Astrocyte of the hippocampus (primary cell): ENCODE results near the gene CGNL1.

Source experiments
- DNase-seq: peaks from one replicate; pipeline ENCODE4 v3.0.0; 2011; ENCODE audit warnings: low read depth, low spot score

CGNL1 gene

DNA sequence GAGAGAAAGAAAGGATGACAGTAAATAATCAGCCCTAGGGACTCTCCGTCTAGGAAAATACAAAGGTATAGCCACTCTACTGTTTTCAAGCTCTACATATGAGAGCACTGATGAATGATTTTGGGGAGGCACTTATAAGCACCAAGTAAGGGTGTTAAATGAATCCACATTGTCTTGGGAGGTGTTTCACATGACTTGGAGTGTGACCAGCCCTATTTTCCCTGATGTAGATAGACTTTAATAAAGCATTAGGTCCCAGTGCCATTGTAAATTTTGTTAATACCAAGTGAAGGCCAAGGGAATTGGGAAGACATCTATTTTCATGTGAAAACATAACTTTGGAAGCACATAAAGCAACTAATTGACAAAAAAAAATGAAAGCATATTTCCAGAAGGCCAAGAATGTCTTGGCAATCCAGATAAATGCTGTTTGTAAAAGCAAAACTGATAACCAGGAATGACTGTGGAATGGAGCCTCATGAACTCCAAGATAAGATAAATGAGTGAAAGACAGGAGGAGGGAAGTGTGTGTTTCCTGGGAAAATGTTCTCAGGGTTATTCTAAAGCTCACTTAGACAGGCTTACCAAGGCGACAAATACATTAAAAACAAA lies 119.4 kb downstream of the CGNL1 start:
- DNase-seq = no peak

DNA sequence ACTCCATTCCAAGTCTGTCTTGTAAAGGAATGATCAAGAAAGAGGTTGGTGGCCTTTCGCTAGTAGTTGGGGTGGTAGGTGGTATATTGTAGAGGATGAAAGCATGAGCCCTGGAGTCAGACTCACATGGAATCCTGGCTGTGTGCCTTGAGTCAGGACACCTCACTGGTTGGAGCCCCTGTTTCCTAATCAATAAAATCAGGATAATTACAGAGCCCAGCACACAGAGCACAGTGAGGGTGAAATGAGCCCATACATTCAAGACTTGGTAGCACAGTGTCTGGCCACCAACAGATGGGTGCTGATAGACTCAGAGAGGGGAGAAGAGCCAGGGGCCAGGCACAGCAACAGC lies 120.3 kb downstream of the CGNL1 start:
- DNase-seq = no peak

DNA sequence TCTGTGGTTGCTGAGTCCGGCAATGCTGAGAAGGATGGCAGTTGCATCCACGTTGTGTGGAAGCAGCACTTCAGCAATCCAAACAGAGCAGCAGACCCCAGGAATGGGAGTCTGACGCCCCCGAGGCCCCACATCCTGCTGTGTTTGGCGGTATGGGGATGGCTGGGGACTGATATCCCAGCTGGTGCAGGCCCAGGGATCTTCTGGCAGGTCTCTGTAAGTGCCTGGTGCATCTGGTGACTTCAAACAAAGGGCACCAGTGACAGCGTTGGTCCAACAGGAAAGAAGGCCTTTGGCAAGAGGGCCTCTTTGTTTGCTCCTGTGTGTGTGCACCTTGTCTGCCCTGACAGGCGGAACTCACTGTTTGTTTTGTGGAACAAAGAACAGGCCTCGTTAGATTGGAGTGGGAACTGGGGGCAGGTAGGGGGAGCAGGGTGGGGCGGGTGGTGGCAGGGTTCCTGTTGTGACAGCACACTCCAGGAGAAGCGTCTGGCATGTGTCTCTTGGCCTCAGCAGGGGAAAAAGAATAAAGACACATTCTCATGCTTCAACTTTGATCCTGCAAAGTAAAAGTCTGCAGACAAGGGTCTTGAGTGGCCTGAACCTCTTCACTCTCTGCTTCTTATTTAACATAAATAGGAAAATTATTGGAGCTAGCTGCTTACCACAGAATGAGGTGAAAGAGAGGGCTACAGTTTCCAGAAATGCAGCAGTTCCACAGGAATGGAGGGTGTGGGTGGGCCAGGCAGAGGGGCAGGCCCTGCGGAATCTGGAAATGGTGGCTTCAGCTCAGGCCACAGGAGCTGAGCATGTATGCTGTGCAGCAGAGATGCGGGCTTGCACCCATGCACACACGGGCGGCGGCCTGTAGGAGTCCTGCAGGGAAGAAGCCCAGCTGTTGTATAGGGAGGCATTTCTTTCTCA lies 120.9 kb downstream of the CGNL1 start:
- DNase-seq = no peak

DNA sequence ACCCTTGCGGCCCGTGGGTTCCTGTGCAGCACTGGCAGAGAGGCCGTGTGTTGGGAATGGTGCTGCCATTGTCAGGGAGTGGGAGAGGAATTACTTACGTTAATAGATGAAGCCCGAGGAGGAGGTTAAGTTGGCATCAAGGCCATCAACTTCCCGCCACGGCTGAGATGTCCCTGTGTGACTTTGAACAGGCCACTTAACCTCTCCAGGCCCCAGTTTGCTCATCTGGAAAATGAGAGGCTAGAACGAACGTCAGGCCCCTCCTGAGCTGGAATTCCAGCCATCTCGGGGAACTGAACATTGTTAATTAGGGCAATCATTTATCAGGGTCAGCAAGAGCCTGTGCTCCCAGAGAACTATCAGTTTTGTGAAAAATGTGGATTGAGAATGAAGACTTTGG lies 124.0 kb downstream of the CGNL1 start:
- DNase-seq = no peak

DNA sequence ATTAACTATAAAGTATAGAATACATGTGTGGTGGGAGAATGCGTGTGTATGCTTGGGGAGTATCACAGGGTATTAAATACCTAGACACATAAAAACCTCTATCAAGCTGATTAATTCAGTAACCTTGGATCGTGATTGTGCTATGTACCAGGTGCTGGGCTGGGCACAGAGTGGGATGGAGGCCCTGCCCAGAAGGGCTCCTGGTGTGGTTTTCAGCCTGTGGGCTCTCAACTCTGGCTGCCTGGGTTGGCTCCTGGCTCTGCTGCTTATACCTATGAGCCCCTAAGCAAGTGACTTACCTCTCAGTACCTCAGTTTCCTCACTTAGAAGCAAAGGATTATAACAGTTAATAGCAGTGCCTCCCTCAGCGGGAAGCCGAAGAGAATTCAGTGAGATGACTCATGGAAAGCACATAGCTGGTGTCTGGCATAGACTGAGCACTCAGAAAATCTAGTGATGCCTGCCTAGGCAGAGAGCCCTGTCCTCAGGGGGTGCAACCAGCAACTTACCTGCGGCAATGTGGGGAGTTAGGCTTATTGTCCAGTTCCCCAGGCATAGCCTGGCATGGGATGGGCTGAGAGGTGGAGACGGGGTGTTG lies 124.8 kb downstream of the CGNL1 start:
- DNase-seq = peak; percentile 61

DNA sequence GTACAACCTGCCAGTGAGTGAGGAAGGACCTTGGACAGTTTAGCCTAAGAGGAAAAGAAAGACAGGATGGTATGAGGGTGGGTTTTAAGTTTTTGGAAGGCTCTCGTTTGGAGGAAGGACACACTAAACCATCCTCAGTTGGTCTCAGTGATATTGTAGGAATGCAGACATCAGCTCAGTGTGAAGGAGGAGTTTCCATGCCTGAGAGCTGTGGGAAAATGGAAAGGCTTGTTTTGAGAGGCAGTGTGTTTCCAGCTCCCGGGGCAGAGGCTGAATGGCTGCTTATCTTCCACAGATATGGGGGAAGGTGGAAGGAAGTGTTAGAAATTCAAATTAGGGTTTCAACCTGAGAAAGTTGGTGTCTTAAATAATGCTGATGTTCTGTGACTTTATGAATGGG lies 125.8 kb downstream of the CGNL1 start:
- peak; percentile 36 for DNase-seq

DNA sequence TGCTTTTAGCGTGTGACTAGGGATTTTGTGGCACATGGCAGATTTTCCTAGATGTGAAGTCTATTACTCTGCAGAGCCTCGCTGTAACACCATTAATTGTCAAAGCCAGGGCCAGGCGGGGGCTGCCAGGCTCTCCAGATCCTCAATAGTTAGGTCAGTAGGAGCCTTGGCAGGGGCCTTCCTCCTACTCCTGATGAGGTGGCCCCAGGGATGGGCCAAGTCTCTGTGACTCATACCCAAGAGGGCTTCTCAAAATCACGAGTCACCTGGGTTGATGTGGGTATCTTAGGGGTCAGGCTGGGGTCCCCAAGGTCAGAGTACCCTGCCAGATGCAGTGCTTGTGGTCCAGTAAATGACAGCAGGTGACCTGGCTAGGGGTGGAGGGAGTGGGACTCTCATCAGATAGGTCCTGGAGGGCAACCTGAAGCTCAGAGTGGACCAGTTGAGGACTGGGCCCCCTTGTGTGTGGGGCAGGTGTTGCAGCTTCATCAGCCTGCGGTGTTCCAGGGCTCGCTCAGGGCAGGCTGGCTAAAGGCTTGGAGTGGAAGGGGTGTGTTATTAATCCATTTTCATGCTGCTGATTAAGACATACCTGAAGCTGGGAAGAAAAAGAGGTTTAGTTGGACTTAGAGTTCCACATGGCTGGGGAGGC lies 126.9 kb downstream of the CGNL1 start:
- DNase-seq = no peak

DNA sequence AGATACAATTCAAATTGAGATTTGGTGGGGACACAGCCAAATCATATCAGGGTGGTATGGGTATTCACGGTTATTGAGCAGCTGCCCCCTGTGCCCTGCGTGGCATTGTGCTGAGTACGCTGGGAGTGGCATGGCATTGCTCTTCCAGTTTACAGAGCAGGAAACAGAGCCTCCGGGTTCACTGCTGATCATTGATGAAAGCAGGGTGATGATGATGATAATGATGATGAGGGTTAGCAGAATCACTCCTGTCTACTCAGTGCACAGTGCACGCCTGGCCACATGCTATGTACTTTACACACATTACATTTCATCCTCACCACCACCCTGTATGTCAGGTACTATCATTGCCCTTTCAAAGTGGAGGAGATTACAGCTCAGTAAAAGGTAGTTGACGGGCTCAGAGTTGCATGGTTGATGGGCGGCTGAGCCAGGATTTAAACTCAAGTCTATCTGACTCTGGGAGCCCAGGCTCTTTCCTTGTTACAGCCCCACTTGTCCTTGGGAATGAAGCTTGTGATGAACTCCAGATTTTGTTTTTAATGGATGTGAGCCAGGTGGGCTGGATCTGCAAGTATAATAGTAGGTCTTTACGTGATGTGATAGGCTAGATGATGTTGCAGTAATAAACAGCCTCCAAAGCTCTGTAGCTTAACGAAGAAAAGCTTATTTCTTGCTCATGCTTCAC lies 127.8 kb downstream of the CGNL1 start:
- DNase-seq = no peak

DNA sequence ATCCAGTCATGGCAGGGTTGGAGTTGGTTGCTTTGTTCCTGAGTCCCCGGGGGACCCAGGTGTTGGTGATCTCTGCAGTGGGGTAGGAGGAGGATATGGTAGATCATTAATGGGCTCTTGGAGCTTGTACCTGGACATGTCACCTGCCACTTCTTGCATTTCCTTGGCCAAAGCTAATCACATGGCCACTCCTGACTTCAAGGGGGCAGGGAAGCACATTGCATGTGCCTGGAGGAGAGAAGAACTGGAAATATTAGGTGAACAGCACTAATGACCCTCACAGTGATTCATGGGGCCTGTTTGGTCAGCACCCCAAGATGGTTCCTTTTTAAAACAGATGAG lies 128.3 kb downstream of the CGNL1 start:
- DNase-seq = no peak

DNA sequence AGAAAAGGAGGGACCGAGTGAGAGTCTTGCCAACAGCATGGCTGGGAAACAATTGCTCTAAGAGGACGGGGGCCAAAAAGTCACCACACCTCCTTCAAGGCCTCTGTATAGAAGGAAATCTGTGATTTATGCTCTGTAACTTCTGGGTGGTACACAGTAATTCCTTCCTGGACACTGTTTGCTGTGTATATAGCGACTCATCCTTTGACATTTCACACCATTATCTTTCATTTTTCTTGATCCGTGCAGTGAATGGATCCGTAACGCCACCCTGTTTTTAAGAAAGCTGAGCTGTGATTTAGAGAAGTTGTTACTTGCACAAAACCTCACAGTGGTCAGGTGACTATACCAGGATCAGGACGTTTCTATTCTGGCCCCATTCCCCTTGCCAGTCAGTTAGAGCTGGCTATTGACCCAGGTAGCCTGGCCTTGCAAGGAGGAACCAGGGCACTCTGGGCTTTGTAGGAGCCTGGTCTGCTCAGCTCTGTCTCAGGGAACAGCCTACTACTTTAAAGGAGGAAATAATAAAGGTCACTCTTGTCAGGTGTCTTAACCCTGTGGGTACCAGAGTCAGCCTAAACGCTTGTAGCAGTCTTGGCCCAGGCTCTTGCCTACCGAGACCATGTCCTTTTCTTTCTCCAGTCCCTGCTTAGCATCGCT lies 128.9 kb downstream of the CGNL1 start:
- no peak for DNase-seq

DNA sequence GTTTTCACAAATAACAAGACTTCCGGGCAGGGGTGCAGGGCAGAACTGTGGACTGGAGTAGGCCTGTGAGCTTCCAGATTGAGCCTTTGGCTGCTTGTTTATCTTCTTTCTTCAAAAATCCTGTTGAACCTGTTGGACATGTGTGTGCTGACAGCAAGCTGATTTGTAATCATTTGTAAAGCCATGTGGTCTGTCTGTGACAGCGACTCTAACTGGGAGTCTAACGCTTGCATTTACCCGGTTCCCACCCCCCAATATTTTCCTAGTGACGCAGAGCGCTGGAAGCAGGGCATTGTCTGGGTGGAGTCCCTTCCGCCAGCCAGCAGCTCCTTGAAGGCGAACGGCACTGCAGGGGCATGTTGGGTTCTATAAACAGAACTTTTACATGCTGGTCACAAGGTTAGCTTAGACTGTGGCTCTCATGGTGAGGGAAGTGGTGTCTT lies 129.7 kb downstream of the CGNL1 start:
- no peak for DNase-seq

DNA sequence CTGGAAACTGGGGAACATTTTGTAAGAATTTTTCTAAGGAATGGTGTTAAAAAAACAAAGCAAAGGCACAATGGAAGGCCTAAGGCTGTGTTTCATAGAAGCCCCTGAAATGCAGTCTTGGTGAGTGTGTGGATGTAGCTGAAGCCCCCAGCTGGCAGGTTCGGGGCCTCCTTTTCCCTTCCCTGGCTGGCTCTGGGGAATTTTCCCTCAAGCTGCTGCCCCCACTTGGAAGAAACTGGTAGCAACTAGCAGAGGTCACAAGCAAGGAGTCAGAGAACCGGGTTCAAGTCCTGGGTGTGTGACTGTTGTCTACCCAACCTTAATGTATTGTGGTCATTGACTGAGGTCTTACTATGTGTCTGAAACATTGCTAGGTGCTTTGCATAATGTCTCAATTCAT lies 130.1 kb downstream of the CGNL1 start:
- no peak for DNase-seq

DNA sequence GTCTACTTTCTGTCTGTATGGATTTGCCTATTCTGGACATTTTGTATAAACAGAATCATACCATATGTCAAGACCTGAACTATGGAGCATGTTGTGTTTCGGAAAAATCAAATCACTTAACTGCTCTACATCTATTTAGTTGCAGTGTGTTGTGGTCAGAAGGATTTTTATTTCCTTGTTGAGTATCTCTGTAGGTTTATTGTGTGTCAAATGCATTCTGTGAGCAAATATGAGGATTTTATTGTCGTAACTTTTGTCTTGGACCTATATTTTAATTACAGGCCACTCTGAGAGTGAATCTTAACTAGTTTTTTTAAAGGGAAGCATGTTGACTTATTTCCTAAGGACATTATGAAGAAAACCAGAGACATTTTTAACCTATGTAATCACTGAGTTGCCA lies 130.8 kb downstream of the CGNL1 start:
- no peak for DNase-seq

DNA sequence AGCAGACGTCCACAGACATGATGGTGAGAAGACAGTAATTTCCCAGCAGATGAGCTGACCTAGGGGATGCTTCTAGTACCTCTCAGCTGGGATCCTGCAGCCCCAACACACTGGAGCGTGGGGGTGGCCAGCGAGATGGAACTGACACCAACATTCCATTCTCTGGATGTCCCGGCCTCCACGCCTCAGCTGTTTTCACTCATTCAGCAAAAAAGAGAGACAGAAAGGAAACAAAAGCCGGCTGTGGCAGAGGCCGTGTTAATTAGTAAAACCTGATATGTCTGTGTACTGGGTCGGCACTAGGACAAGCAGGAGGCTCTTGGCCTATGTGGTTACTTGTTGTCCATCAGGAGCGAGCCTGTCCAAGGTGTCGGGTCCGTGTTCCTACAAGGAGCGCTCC lies 132.8 kb downstream of the CGNL1 start:
- no peak for DNase-seq

DNA sequence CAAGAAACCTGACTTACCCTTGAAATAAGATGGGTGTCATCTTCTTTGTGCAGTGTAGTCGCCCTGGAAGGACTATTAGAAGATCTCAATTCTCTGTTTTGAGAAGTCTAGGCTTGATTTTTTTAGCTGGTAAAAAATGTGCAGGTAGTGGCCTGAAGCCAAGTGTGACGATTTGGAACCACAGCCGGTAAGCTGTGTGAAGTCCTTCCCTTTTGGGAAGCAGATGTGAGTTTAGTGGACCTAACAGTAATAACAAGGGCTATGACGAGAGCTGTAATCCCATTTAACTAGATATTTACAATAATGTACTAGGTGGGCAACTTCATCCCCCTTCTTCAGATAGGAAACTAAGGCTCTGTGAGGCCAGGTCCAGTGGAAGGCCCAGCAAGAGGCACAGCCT lies 133.7 kb downstream of the CGNL1 start:
- no peak for DNase-seq

DNA sequence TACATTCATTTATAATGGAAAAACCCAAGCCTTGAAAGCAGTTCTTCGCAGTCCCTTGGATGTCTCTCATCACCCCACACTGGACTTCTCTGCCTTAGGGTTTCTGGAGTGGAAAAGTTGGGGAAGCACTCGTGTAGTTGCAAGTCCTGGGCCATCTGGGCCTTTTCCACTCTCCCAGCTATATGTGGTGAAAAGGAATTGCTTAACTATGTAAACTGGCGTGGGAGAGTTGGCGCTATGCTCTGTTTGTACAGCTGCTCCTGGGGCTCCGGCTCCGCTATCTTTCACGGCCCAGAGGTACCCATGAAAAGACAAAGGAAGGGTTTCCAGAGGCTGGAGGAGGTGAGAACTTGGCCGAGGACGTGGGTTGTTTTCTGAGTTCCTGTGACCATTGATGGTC lies 134.3 kb downstream of the CGNL1 start:
- DNase-seq = peak; percentile 44

DNA sequence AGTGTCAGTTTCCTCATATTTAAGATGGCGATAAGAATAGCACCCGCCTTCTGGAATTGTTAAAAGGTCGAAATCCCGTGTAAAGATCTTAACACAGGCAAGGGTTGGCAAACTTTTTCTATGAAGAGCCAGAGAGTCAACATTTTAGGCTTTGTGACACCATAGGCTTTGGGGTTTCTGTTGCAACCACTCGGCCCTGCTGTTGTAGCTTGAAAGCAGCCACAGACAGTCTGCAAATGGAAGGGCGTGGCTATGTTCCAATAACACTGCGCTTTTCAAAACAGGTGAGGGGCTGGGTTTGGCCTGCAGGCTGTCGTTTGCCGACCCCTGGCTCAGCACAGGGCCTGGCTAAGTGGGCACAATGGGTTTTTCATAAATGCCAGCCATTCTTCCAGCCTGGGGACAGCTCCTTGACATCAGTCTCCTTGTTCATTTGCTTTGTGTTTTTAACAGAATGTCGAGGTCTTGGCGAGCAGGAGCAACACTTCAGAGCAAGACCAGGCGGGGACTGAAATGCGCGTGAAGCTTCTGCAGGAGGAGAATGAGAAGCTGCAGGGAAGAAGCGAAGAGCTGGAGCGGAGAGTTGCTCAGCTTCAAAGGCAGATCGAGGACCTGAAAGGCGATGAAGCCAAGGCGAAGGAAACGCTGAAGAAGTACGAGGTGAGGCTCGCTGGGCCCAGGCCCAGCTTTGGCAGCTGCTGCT lies 140.2 kb downstream of the CGNL1 start:
- no peak for DNase-seq

DNA sequence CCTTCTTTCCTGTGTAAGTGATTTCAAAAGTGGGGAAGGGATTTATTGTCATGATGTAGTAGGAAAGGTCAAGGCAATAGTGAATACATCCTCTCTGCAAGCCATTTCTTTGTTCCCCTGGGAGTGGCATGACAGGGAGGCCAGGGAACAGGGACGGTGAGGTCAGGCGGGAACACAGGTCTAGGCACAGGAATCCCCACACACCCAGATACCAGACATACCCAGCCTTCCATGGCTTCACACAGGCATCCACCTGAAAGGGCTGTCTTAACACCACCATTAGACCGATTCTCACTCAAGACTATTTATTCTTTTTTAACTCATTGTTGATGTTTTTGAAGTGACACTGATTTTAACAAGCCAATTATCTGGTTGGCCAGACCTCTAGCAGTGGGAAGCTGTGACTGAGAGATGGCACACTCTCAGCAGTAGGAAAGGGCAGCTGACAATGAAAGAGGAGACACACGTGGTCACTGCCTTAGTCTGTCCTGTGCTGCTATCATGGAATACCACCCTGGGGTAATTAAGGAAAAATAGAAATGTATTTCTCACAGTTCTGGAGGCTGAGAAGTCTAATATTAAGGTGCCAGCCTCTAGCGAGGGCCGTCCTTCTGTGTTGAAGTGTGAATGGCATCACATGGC lies 140.8 kb downstream of the CGNL1 start:
- no peak for DNase-seq

DNA sequence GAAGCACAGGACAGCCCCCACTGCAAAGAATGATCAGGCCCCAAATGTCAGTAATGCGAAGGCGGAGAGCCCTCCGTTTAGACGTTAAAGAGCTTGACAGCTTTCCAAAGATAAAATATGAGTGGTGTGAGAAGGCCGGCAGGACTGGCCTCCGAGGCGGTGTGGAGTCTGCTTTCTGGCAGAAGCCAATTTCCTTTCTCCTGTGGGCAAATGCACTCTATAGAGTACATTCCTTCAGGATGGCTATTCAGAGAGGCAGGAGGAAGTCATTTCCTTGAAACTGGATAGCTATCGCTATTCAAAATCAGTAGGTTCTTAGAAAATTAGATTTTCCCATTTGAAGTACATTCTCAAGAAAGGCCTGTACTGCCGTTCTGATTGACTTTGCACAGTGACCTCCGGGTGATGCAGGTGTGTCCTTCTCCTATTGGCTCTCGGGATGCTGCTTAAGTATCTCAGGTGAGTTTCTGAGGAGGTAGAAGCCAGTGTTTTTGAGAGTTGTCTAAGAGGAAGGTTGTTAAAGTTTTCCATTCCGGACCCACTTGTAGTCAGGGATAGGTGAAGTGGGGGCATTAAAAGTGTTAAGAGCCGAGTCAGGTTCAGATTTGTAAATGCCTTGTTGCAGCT lies 142.6 kb downstream of the CGNL1 start:
- DNase-seq = no peak

DNA sequence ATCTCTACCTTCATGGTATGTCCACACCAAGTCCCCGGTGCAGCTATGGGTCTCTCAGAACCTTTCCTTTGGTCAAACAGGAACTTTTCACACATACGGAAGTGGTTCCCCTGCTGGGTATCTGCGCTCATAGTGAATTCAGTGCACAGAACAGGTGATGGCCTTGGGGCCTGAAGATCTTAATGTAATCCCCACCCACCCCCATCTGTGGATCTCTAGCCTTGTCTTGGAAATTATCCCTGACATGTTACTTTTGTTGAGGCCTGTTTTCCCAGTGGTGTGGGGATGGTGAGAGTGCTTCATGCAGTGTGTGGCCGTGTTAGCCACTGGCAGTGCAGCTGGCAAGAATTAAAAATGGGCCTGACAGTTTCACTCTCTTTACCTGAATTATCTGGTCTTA lies 143.5 kb downstream of the CGNL1 start:
- no peak for DNase-seq
